Transverse colon (tissue), 4 donors: ENCODE measurements around the gene MKRN3. TPM values are rescaled to one million over a fixed set of nuclear protein-coding genes. Genes with fewer than 3 reads are reported as not detected.

Source experiments
- DNase-seq: peaks from one replicate; pipeline ENCODE4 v3.0.0-alpha.2; 2019
- H3K27ac ChIP-seq, 4 donors: fragments of 200-600 bp; sonication (generic); 2 replicates each; pipeline ENCODE4 v1.5.1; 2016 to 2018; ENCODE audit warnings: inconsistent platforms in 4 of 4
- H3K27me3 ChIP-seq: fragments of 200-600 bp; sonication (generic); 2 replicates; pipeline ENCODE4 v1.5.1; 2017; ENCODE audit warnings: inconsistent platforms
- H3K36me3 ChIP-seq, 4 donors: fragments of 200-600 bp; sonication (generic); 2 replicates each; pipeline ENCODE4 v1.5.1; 2017 to 2019; ENCODE audit warnings: inconsistent platforms in 4 of 4
- H3K4me1 ChIP-seq, 4 donors: fragments of 200-600 bp; sonication (generic); 2 replicates each; pipeline ENCODE4 v1.5.1; 2017 to 2020; ENCODE audit warnings: inconsistent platforms in 4 of 4
- H3K4me3 ChIP-seq, 4 donors: fragments of 200-600 bp; sonication (generic); 1 replicate in 1 of 4; 2 replicates in 3 of 4; pipeline versions ENCODE4 v1.5.1 to v1.6.1; 2017 to 2019; ENCODE audit warnings: inconsistent platforms in 4 of 4
- H3K9me3 ChIP-seq, 2 donors: fragments of 200-600 bp; sonication (generic); 2 replicates each; pipeline ENCODE4 v1.5.1; 2017 to 2019; ENCODE audit warnings: inconsistent platforms in 2 of 2
- CTCF ChIP-seq, 5 experiments: fragments of 200-600 bp in 3 of 5; fragments of 450-650 bp in 2 of 5; sonication (generic) in 3 of 5; IDR thresholded peaks; 1 replicate in 2 of 5; 2 replicates in 3 of 5; pipeline ENCODE4 v1.5.1; 2016 to 2017; ENCODE audit warnings: antibody characterized with exemption in 5 of 5, inconsistent platforms in 3 of 5, mild to moderate bottlenecking in 2 of 5, moderate library complexity in 1 of 5
- EP300 ChIP-seq: sonication (generic); formaldehyde crosslinking; IDR thresholded peaks from one replicate; pipeline ENCODE4 v1.6.1; 2017; ENCODE audit warnings: antibody characterized with exemption, low read depth
- POLR2A ChIP-seq: fragments of 450-650 bp; IDR thresholded peaks from one replicate; pipeline ENCODE4 v1.6.1; 2016; ENCODE audit warnings: antibody characterized with exemption, mild to moderate bottlenecking, moderate library complexity
- POLR2AphosphoS5 ChIP-seq, 3 donors: sonication (generic); formaldehyde crosslinking; IDR thresholded peaks; one replicate each; pipeline ENCODE4 v1.6.1; 2016; ENCODE audit warnings: antibody characterized with exemption in 3 of 3
- WGBS, 2 donors: methylation state at CpG; one replicate each; pipeline ENCODE4 v1.1.5; 2018; ENCODE audit warnings: low coverage in 1 of 2; 5-methylcytosine and 5-hydroxymethylcytosine counted together
- in situ Hi-C, 4 donors: fragments of 200-750 bp; cut with MboI; loops; one replicate each; pipeline versions ENCODE4 v1.15.0 to v1.15.1; 2017; ENCODE audit warnings: low sequenced_read_pairs in 3 of 4, low pct_ligation_motif_present in 1 of 4, low pct_unique_long_range_greater_than_20kb in 1 of 4
- intact Hi-C: fragments of 100-400 bp; cut with DNase I; formaldehyde crosslinking; loops from one replicate; pipeline ENCODE4 v1.15.1; 2023; ENCODE audit warnings: low total_unique reads
- total RNA-seq, 4 donors: library from RNA; depleted of rRNA; stranded (reverse); fragments of >200 nt; gene quantifications; one replicate each; pipeline ENCODE4 v1.1.0, GENCODE V29; 2016

Gene MKRN3
- total RNA-seq, 4 donors from 2014 or later = 0.14 to 3.2 (median 0.80) TPM; not detected in 1

GRCh38 chr15:23574742-23575141 is 9.3 kb downstream of the MKRN3 start:
- peaks cover 0 to 14% (median 0%) of the 10 kb centered on the region in 4 donors for H3K4me1 ChIP-seq
- no peaks in the 10 kb centered on the region for H3K27me3 ChIP-seq
- intact Hi-C loops (no loop called here), in situ Hi-C loops (loop anchor here in 1 of 4 donors (25.0 kb wide), 1 partner anchor 113 kb away; the partner anchor contains the start of gene NDN)
- H3K9me3 ChIP-seq = no peaks in the 10 kb centered on the region
- no peak overlapping the region for H3K4me3 ChIP-seq
- WGBS, 2 donors = 32% methylated on average over 3 of the region's 3 CpGs; no CpG with 5 or more reads in 1 of the 2 donors
- DNase-seq = no peak
- peak overlapping the region in 1 of 4 donors; percentile 31 for H3K27ac ChIP-seq
- TF ChIP-seq POLR2A = no peak
- TF ChIP-seq EP300 = no peak
- TF ChIP-seq CTCF (IDR thresholded peaks at IDR 0.05) = no peak
- TF ChIP-seq POLR2AphosphoS5 (IDR thresholded peaks at IDR 0.05) = no peak
- no peaks in the 10 kb centered on the region for H3K36me3 ChIP-seq

GRCh38 chr15:23576061-23576460 is 10.6 kb downstream of the MKRN3 start:
- H3K4me3 ChIP-seq = no peak overlapping the region
- H3K27me3 ChIP-seq = no peaks in the 10 kb centered on the region
- in situ Hi-C loops = loop anchor here in 1 of 4 donors (25.0 kb wide), 1 partner anchor 111 kb away; the partner anchor contains the start of gene NDN
- H3K9me3 ChIP-seq = no peaks in the 10 kb centered on the region
- H3K4me1 ChIP-seq = peaks cover 0 to 9% (median 0%) of the 10 kb centered on the region in 4 donors
- intact Hi-C loops = no loop called here
- no peaks in the 10 kb centered on the region for H3K36me3 ChIP-seq
- TF ChIP-seq POLR2A (no peak), POLR2AphosphoS5 (IDR thresholded peaks at IDR 0.05) (no peak), EP300 (no peak), CTCF (IDR thresholded peaks at IDR 0.05) (no peak)
- H3K27ac ChIP-seq = peak overlapping the region in 1 of 4 donors; percentile 31
- WGBS, 2 donors = 29 to 36% methylated on average over 1 of the region's 1 CpG
- DNase-seq = no peak

- Histone ChIP-seq H3K27ac (no peak overlapping the region), H3K27me3 (no peaks in the 10 kb centered on the region), H3K9me3 (no peaks in the 10 kb centered on the region), H3K36me3 (no peaks in the 10 kb centered on the region), H3K4me3 (no peak overlapping the region), H3K4me1 (peaks cover 0 to 9% (median 0%) of the 10 kb centered on the region in 4 donors)
- in situ Hi-C loops = loop anchor here in 1 of 4 donors (25.0 kb wide), 1 partner anchor 109 kb away; the partner anchor contains the start of gene NDN
- intact Hi-C loops = no loop called here
- WGBS, 2 donors = 55 to 71% methylated on average over 2 to 4 of the region's 4 CpGs
- DNase-seq = no peak
- no peak for TF ChIP-seq CTCF (IDR thresholded peaks at IDR 0.05)
- TF ChIP-seq POLR2AphosphoS5 (IDR thresholded peaks at IDR 0.05) = no peak
- no peak for TF ChIP-seq EP300
- no peak for TF ChIP-seq POLR2A
These were observed 13.2 kb downstream of the MKRN3 start for GRCh38 chr15:23578521-23579150.

- in situ Hi-C loops (loop anchor here in 1 of 4 donors (25.0 kb wide), 1 partner anchor 99 kb away; the partner anchor contains the start of gene NDN), intact Hi-C loops (no loop called here)
- WGBS, 2 donors = 33 to 55% methylated on average over 1 to 2 of the region's 2 CpGs
These were observed 22.8 kb downstream of the MKRN3 start for GRCh38 chr15:23588268-23588667.

More at GRCh38 chr15:23588268-23588667, 22.8 kb downstream of the MKRN3 start:
- no peaks in the 10 kb centered on the region for H3K4me1 ChIP-seq
- no peaks in the 10 kb centered on the region for H3K9me3 ChIP-seq
- no peaks in the 10 kb centered on the region for H3K36me3 ChIP-seq
- no peaks in the 10 kb centered on the region for H3K27me3 ChIP-seq
- H3K27ac ChIP-seq = no peak overlapping the region
- TF ChIP-seq POLR2A = no peak
- no peak for TF ChIP-seq CTCF (IDR thresholded peaks at IDR 0.05)
- no peak for TF ChIP-seq POLR2AphosphoS5 (IDR thresholded peaks at IDR 0.05)
- no peak for TF ChIP-seq EP300
- DNase-seq = no peak
- H3K4me3 ChIP-seq = no peak overlapping the region
